Duodenal mucosa (tissue), 2 donors: ENCODE results near the gene NKAPL.

Experiments used
- H3K27ac ChIP-seq: one replicate; pipeline ENCODE4 v1.7.0; 2013; ENCODE audit warnings: low read depth, low read length
- H3K27me3 ChIP-seq, 2 donors: one replicate each; pipeline ENCODE4 v1.7.0; 2013; ENCODE audit warnings: low read length in 2 of 2, control low read depth in 1 of 2; ENCODE audit not compliant: insufficient read depth in 2 of 2, control insufficient read depth in 1 of 2
- H3K36me3 ChIP-seq, 2 donors: one replicate each; pipeline ENCODE4 v1.7.0; 2013; ENCODE audit warnings: low read length in 2 of 2, control low read depth in 1 of 2; ENCODE audit not compliant: insufficient read depth in 2 of 2, control insufficient read depth in 1 of 2
- H3K4me1 ChIP-seq, 2 donors: one replicate each; pipeline ENCODE4 v1.7.0; 2013; ENCODE audit warnings: low read length in 2 of 2, control low read depth in 1 of 2; ENCODE audit not compliant: insufficient read depth in 2 of 2, control insufficient read depth in 1 of 2
- H3K4me3 ChIP-seq, 2 donors: one replicate each; pipeline ENCODE4 v1.7.0; 2013; ENCODE audit warnings: low read length in 2 of 2, low read depth in 1 of 2
- H3K9ac ChIP-seq, 2 donors: one replicate each; pipeline ENCODE4 v1.7.0; 2013; ENCODE audit warnings: low read length in 2 of 2, low read depth in 1 of 2
- H3K9me3 ChIP-seq, 2 donors: one replicate each; pipeline ENCODE4 v1.7.0; 2013; ENCODE audit warnings: low read length in 2 of 2, control low read depth in 1 of 2; ENCODE audit not compliant: control insufficient read depth in 1 of 2

The NKAPL gene

GRCh38 chr6:28266563-28266961 lies 7.5 kb downstream of the NKAPL start:
- no peaks in the 10 kb centered on the region for H3K9me3 ChIP-seq
- H3K27me3 ChIP-seq = peaks cover 0 to 3% of the 10 kb centered on the region in 2 donors
- H3K4me1 ChIP-seq = peaks cover 8 to 17% of the 10 kb centered on the region in 2 donors
- peaks cover 0 to under 1% of the 10 kb centered on the region in 2 donors for H3K36me3 ChIP-seq
- H3K4me3 ChIP-seq = peak overlapping the region; percentile 87 to 99
- peak overlapping the region; percentile 69 to 86 for H3K9ac ChIP-seq
- H3K27ac ChIP-seq = peak overlapping the region; percentile 87

GRCh38 chr6:28266962-28267694 lies 8.0 kb downstream of the NKAPL start, which contains the start of gene ZSCAN26:
Gene ZSCAN26 (plus strand): TSS chr6:28267143. CDS start chr6:28271920, 4,777 bp downstream.
- peaks cover 0 to 3% of the 10 kb centered on the region in 2 donors for H3K27me3 ChIP-seq
- H3K36me3 ChIP-seq = peaks cover 5 to 6% of the 10 kb centered on the region in 2 donors
- H3K4me1 ChIP-seq = peaks cover 8 to 17% of the 10 kb centered on the region in 2 donors
- no peaks in the 10 kb centered on the region for H3K9me3 ChIP-seq
- peak within 1 kb of the TSS; percentile 87 for H3K27ac ChIP-seq
- H3K4me3 ChIP-seq = peak within 1 kb of the TSS; percentile 87 to 99
- peak within 1 kb of the TSS; percentile 69 to 86 for H3K9ac ChIP-seq

GRCh38 chr6:28267695-28268059 lies 8.6 kb downstream of the NKAPL start:
- H3K9ac ChIP-seq = peak overlapping the region; percentile 69 to 86
- H3K4me3 ChIP-seq = peak overlapping the region; percentile 87 to 99
- H3K36me3 ChIP-seq = peaks cover 10 to 11% of the 10 kb centered on the region in 2 donors
- peaks cover 0 to 3% of the 10 kb centered on the region in 2 donors for H3K27me3 ChIP-seq
- H3K4me1 ChIP-seq = peaks cover 8 to 17% of the 10 kb centered on the region in 2 donors
- no peaks in the 10 kb centered on the region for H3K9me3 ChIP-seq
- no peak overlapping the region for H3K27ac ChIP-seq

GRCh38 chr6:28269492-28269891 lies 10.4 kb downstream of the NKAPL start:
- Histone ChIP-seq H3K27me3 (no peaks in the 10 kb centered on the region), H3K9me3 (no peaks in the 10 kb centered on the region), H3K4me1 (peaks cover 8 to 17% of the 10 kb centered on the region in 2 donors), H3K9ac (no peak overlapping the region), H3K4me3 (no peak overlapping the region), H3K36me3 (peaks cover 15 to 20% of the 10 kb centered on the region in 2 donors), H3K27ac (no peak overlapping the region)

- Histone ChIP-seq H3K36me3 (peaks cover 22 to 45% of the 10 kb centered on the region in 2 donors), H3K4me1 (no peaks in the 10 kb centered on the region), H3K27me3 (no peaks in the 10 kb centered on the region), H3K9ac (no peak overlapping the region), H3K9me3 (no peaks in the 10 kb centered on the region), H3K4me3 (no peak overlapping the region), H3K27ac (no peak overlapping the region)
These were observed 15.8 kb downstream of the NKAPL start for GRCh38 chr6:28274888-28275287.

GRCh38 chr6:28277746-28278145 lies 18.6 kb downstream of the NKAPL start:
- Histone ChIP-seq H3K27ac (no peak overlapping the region), H3K36me3 (peaks cover 10 to 34% of the 10 kb centered on the region in 2 donors), H3K4me1 (peaks cover 5 to 8% of the 10 kb centered on the region in 2 donors), H3K9ac (no peak overlapping the region), H3K4me3 (no peak overlapping the region), H3K9me3 (peaks cover 0 to 2% of the 10 kb centered on the region in 2 donors), H3K27me3 (no peaks in the 10 kb centered on the region)

GRCh38 chr6:28280595-28281287 lies 21.6 kb downstream of the NKAPL start:
- Histone ChIP-seq H3K9ac (no peak overlapping the region), H3K4me3 (peak overlapping the region; percentile 77 to 80), H3K36me3 (peaks cover 7 to 21% of the 10 kb centered on the region in 2 donors), H3K27me3 (no peaks in the 10 kb centered on the region), H3K9me3 (peaks cover 0 to 6% of the 10 kb centered on the region in 2 donors), H3K27ac (no peak overlapping the region), H3K4me1 (peaks cover 5 to 8% of the 10 kb centered on the region in 2 donors)

- no peak within 1 kb of the TSS for H3K27ac ChIP-seq
- peak within 1 kb of the TSS; percentile 49 to 59 for H3K9ac ChIP-seq
- H3K4me1 ChIP-seq = peaks cover 5 to 8% of the 10 kb centered on the region in 2 donors
- H3K36me3 ChIP-seq = peaks cover 2 to 14% of the 10 kb centered on the region in 2 donors
- no peaks in the 10 kb centered on the region for H3K27me3 ChIP-seq
- peak within 1 kb of the TSS; percentile 77 to 80 for H3K4me3 ChIP-seq
- H3K9me3 ChIP-seq = peaks cover 0 to 6% of the 10 kb centered on the region in 2 donors
These were observed 22.4 kb downstream of the NKAPL start, which contains the start of gene PGBD1 for GRCh38 chr6:28281288-28282064. Gene PGBD1 (plus strand): TSS chr6:28281572. CDS start chr6:28283814, 2,242 bp downstream.

- peaks cover 0 to 6% of the 10 kb centered on the region in 2 donors for H3K9me3 ChIP-seq
- no peaks in the 10 kb centered on the region for H3K27me3 ChIP-seq
- no peak overlapping the region for H3K9ac ChIP-seq
- H3K36me3 ChIP-seq = peaks cover 4 to 5% of the 10 kb centered on the region in 2 donors
- no peak overlapping the region for H3K4me3 ChIP-seq
- no peak overlapping the region for H3K27ac ChIP-seq
- H3K4me1 ChIP-seq = peaks cover 5 to 8% of the 10 kb centered on the region in 2 donors
These were observed 23.8 kb downstream of the NKAPL start for GRCh38 chr6:28282926-28283325.
